Stimulated activated CD8-positive, alpha-beta memory T cell treated with anti-CD3 and anti-CD28 coated beads, Interleukin-4, amount 100 ng/mL, for 1 hour (primary cell): Measurements from ENCODE around the gene SUMO3.

Source experiments
- DNase-seq, 2 donors: peaks; one replicate each; pipeline ENCODE4 v3.0.0-alpha.2; 2020; ENCODE audit warnings: low read depth in 2 of 2, low spot score in 1 of 2

Gene SUMO3

DNA sequence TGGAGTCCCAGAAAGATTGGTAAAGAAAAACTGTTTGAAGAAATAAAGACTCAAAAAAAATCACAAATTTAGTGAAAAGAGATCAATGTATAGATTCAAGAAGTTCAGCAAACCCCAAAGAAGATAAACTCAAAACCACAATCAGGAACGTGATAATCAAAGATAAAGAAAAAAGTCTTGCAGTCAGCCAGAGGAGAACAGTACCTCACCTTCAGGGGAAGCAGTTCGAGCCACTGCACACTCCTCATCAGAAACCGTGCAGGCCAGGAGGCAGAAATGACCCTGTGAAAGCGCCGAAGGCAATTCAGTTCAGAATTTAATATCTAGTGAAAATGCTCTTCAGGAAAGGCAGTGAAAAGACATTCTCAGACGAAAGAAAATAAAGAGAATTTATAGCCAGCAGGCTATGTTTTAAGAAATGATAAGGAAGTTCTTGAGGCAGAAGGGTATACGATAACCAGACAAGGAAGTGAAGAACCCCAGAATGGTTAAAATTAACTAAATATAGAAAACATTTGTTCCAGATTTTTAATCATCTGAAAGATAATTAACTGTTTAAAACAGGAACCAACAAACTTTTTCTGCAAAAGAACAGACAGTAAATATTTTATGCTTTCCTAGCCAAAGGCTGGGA is 13.5 kb upstream of the SUMO3 start:
- DNase-seq = no peak

- DNase-seq = no peak
These were observed 11.7 kb upstream of the SUMO3 start for GRCh38 chr21:44829507-44830092.

- no peak for DNase-seq
These were observed 10.6 kb upstream of the SUMO3 start for GRCh38 chr21:44828362-44829056.

DNA sequence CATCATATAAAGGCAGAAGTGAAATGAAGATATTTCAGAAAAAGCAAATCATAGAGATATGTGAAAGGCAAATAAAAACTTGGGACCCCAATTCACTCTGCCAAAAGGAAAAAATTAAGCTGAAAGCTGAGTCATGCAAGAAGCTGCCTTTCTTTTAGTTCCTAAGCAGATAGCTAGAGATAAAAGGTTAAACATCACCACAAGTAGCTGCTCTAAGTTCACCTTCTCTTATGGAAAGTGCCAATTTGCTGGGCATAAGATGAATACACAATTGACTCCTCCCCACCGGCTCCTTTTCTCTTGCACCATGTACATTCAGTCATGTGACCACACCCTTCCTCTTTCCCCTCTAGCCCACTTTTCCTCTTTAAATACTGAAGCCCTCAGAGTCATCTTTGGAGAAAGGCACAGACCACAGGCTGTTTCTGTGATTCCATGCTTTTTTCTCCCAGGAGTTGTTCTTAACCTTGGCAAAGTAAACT is 5.4 kb upstream of the SUMO3 start:
- no peak for DNase-seq

DNA sequence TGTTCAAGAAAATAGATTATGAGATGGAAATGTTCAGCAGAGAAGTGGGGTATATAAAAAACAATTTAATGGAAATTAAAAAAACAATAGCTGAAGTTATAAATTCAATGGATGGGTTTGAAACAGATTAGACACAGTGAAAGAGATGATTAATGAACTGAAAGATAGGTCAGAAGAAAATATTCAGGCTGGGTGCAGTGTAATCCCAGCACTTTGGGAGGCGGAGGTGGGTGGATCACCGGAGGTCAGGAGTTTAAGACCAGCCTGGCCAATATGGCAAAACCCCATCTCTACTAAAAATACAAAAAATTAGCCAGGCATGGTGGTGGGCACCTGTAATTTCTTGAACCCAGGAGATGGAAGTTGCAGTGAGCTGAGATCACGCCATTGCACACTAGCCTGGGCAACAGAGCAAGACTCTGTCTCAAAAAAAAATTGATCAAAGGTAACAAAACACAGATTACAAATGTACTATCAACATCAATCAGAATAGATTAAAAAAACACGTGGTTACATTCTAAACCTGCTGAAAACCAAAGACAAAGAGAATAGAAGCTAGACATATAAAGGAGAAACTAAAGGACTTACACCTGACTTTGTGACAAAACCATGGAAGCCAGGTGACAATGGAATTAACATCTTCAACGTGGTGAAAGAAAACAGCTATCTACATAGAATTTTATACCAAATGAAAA is 4.8 kb upstream of the SUMO3 start:
- no peak for DNase-seq

GRCh38 chr21:44820851-44821250 is 3.0 kb upstream of the SUMO3 start:
- DNase-seq = no peak

- DNase-seq = no peak
These were observed 1.7 kb upstream of the SUMO3 start for GRCh38 chr21:44819283-44820243.

- no peak for DNase-seq
These were observed 764 bp upstream of the SUMO3 start for GRCh38 chr21:44818640-44819011.

- DNase-seq = peak; percentile 85 to 86
These were observed 369 bp downstream of the SUMO3 start for GRCh38 chr21:44817506-44817880.

GRCh38 chr21:44816761-44817505 is 929 bp downstream of the SUMO3 start:
- DNase-seq = no peak

GRCh38 chr21:44815852-44816628 is 1.8 kb downstream of the SUMO3 start:
- no peak for DNase-seq

DNA sequence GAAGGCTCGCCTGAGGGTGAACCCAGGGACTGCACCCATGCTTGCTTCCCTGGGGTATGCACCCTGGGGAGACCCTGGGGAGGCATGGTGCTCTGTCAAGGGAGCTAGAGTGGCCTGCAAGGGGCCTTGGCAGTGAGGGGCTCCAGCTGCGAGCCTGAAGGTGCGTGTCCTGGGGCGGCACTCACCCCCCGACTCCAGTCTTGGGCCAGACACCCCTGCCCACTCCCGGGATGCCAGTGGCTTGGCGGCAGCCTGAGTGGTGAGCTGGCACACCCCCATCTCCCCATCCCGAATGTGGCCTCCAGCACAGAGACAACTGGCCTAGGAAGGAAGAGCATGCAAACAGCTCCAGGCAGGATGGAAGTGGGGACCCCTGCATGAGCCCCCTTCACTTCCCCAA is 2.6 kb downstream of the SUMO3 start:
- no peak for DNase-seq

DNA sequence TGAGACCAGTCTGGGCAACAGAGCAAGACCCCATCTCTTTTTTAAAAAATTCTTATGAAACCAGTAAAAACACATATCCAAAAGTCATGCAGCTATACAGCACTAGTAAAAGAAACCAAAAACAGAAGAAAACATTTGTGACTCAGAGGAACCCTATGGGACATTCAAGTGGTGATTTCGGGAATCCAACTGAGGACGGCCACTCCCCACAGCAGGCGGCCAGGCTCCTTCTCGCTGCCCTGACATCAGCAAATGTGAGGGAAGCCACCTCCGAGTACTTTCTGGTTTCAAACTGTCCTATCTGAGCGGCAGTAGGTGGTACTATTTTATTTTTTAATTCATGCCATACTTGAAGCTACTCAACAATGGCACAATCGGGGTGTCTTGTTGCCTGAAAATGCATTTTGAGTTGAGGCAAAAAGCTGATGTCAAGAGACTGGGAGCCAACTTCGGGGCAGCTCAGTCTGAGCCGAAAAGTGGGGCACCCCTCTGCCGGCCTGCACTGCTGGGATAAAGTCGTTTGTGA is 3.3 kb downstream of the SUMO3 start:
- no peak for DNase-seq

GRCh38 chr21:44813727-44814126 is 4.1 kb downstream of the SUMO3 start:
- DNase-seq = no peak

DNA sequence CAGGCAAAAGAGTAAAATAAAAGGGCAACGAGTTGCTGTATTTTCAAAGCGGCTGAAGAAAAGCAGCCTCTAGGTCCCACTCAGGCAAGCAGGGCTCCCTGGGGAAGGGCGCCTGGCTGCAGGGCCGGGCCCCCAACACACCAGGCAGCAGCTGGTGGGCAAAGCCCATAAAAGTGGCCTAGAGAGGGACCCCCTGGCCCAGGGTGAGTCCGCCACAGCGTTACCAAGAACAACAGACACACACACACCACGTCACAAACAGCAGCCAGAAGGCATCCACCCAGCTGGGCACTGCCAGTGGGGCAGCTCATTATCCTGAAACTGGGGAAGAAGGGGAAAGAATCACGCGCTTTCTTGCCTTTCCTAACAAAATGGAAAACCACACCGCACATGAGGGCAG is 4.7 kb downstream of the SUMO3 start:
- DNase-seq = no peak

- no peak for DNase-seq
These were observed 5.2 kb downstream of the SUMO3 start for GRCh38 chr21:44812640-44813039.

DNA sequence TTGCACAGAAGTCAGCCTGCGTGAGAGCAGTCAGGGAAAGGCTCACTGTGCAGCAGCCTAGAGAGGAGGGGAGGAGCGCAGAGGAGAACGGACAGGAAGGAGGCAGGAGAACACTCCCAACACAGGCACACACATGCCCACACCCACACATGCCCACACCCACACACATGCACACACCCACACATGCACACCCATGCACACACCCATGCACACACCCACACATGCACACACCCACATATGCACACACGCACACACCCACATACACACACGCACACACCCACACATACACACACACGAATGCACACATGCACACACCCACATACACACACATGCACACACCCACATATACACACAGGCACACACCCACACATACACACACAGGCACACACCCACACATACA is 7.1 kb downstream of the SUMO3 start:
- no peak for DNase-seq

DNA sequence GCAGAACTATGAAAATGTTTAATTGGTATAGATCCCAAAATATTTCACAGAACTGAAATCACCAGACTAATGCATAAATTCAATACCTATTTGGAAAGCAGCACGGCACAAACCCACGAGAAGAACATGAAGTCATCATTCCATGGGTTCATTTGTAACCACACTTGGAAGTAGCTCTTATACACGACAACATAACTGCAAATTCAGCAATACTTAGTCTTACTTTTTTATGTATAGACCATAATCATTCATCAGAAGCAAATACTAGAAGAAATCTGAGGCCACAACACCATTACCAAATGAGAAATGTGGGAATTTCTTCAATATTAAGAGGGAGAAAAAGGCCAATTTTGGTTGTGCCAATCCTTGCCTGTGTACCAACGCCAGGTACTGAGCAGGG is 12.0 kb downstream of the SUMO3 start:
- no peak for DNase-seq

DNA sequence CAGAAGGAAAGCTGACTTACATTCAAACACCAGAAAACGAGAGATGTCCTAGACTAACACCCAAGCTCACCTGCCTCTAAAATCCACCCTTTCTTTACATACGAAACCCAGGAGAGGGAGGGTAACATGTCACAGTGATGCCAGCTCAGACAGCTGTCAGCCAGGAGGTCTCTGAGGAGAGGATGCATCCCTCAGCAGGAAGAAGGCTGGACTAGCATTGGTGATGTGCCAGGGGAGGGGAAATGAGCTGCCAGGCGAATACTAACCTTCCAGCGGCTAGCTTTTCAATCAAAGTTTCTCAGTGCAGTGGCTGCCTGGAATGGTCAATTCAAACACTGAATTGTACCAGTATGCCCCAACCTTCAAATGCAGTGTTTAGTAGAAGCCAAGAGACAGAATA is 12.6 kb downstream of the SUMO3 start:
- DNase-seq = no peak
